UCSD-AML1 (cell line): ENCODE data around the gene DNAJC19.

Source experiments
- DNase-seq: peaks from one replicate; lab custom pipeline; 2025; ENCODE audit not compliant: unreplicated experiment; lab: John Stamatoyannopoulos, UW

Gene DNAJC19

DNA sequence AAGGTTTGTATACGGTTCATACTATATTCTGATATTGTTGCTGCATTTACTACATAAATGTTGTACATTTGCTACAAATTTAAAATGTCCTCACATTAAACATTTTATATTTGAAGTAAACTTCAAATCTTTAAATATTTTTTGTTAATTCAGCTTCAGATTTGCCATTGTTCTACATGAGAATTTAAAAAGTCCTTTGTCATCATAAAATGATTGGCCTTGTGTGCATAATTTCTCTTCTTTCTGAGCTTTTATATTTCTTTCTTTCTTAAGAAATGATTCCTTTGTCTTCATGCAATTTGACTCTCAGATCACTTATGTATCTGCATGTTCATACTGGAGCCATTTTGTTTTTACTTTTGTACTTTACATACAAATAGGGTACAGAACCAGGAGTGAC, 28.0 kb downstream of the DNAJC19 start:
- no peak for DNase-seq

DNA sequence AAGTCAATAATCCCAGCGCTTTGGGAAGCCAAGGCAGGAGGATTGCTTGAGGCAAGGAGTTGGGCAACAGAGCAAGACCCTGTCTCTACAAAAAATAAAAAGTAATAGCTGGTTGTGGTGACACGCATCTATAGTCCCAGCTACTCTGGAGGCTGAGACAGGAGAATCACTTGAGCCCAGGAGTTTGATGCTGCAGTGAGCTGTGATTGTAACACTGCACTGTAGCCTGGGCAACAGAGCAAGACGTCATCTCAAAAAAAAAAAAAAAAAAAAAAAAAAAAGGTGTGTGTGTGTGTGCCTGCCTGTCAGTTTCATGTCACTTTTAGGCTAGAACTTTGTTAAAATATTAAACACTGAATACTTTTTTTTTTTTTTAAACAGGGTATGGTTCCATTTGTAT, 28.4 kb downstream of the DNAJC19 start:
- DNase-seq, result no peak

DNA sequence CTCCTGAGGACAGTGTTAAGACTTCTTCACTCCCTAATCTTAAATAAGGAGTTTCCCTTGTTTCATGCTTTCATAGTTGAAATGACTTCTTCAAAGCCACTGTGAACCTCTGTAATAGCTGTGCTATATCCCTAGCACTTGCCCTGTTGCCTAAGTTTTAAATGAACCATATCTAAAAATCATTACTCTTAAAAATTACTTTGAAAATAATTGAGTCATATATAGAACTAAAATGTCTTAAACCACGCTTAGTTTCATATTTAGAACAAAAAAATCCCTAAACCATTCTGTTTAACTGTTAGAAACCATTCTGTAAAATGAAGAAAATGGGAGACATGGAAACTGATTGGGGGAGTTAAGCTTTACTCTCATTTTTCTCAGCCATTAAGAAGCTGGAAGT, 29.8 kb downstream of the DNAJC19 start:
- no peak for DNase-seq

DNA sequence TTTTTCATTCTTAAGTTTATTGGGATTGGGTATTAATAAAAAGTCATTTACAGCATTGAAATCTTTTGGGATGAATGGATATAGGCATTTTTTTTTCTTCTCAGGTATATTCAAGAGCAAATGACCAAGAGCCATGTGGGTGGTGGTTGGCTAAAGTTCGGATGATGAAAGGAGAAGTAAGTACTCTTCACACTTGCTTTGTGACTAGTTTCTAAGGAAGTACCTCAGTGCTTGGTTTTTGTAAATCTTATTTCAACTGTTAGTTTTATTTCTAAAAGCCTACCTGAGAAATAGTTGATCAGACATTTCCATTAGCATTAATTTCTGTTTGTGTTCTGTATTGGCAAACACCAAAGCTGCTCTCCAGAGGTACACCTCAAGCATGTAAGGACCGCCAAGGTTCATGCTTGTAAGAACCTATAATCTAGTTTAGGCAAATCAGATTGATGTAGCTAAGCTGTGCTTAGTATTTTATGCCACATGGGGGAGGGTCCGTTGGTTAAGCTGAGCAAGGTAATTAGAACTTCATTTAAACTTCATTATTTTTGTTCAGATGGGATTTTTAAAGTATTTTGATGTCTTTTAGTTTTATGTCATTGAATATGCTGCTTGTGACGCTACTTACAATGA, 41.7 kb downstream of the DNAJC19 start:
- DNase-seq, result no peak

DNA sequence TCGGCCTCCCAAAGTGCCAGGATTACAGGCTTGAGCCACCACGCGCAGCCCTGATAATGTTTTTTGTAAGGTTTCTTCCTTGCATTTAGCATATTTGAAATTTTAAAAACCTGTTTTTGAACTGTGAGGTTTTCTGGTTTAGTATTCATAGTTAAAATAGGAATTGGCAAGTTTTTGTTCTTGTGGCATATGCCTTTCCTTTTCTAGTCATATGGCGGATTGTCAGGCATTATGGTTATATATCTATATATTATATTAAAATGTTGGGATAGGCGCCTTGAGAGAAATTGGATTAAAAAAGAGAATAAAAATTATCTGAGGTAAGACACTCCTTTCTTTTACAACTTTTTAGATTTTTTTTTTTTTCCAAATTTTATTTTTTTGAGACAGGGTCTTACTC, 48.7 kb downstream of the DNAJC19 start:
- no peak for DNase-seq

DNA sequence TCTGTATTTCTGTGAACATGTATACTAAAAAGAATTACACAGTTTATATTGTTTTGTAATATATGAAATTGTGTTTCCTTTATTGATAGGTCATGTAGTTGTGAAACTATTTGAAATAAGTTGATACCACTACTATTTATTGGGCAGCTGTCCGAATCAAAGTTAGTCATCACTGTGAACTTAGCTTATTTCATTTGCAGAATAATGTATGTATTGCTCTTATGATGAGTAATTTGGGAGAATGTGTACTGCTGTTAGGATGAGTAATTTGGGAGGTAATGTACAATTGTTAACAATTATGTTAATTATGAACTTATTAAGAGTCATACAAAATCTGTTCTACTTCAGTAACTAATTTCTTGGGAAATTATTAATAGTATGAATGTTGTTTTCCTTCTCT, 54.9 kb downstream of the DNAJC19 start:
- no peak for DNase-seq
